HG02798 (cell line): ENCODE data around the gene TAS2R41.

Experiments
- ATAC-seq: cut with Tn5 transposase; IDR thresholded peaks from one replicate; pipeline ENCODE4 v1.9.1; 2021; ENCODE audit warnings: mild to moderate bottlenecking; ENCODE audit not compliant: unreplicated experiment, poor library complexity

The TAS2R41 gene

DNA sequence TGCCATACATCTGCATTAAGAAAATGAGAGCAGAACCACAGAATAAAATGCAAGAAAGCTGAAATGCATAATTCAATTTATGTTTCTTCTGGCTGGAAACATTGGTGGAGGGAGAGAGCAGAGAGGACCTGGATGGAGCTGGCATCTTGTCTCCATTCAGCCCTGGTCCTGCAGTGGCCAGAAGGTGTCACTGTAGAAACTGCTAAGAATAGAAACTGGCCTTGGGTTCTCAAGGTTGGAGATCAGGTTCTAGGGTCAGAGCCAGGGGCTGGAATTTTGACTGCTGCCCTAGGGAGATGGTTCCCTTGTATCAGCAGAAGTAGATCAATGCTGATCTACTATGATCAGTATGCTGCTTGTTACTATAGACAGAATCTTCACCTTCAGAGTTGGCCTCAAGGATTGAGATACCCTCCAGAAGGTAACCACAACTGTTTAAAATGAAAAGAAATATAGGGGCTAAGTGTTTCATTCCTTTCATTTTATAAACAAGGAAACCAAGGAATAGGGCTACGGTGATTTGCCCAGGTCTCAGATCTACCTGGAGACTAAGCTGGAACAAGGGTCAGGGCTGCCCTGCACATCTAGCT, 13.1 kb downstream of the TAS2R41 start:
- no peak for ATAC-seq

DNA sequence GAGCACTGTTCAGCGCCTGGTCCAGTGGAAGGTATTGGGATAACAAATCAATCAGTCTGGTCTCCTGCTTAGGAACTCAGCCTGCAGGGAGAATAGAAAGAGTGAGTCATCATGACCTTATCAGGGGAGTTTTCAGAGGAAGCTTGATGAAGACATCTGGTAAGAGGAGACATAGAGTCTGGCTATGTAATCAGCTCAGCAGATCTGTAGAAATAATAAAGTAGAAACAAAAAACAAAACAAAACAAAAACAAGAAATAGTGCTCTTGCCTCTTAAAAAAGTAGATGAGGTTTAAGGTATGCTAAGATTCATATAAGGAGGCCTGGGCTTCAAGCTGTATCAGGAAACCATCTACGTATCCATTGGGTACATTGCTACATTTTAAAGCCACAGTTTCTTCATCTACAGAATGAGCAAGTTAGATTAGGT, 14.4 kb downstream of the TAS2R41 start:
- ATAC-seq = no peak

DNA sequence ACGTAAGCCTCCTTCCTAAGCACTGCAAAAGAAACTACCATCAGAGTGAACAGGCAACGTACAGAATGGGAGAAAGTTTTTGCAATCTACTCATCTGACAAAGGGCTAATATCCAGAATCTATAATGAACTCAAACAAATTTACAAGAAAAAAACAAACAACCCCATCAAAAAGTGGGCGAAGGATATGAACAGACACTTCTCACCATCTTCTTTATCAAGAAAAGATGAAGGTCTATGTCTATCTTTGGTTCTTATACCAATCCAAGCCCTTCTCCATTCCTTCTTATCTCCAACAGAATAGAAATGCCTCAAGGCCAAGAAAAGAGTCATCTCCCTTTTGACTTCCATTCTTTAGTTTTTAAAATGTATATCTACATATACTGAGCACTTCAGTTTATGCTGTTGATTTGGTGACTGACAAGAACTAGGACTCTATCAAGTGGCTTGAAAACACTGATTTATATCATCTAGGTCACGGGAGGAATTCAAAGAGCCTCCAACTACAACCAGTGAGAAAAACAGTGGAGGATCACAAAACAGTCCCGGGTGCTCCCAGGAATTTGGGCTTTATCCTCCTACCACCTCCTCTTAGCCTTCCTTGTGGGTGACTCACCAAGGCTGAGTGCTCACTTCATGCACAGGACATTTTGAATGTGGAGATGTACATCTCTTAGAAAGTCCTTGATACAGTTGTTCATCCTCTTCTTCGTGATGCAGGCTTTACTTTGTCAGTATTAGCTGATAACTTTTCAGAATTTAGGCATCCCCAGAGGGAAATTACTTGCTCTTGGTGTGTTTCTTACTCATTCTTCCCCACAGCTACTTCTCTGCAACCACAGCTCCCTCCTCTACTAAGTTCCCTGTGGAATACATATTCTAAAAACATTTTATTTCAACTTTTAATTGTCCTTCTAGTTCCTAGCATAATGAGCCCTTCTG, 15.4 kb downstream of the TAS2R41 start:
- no peak for ATAC-seq

DNA sequence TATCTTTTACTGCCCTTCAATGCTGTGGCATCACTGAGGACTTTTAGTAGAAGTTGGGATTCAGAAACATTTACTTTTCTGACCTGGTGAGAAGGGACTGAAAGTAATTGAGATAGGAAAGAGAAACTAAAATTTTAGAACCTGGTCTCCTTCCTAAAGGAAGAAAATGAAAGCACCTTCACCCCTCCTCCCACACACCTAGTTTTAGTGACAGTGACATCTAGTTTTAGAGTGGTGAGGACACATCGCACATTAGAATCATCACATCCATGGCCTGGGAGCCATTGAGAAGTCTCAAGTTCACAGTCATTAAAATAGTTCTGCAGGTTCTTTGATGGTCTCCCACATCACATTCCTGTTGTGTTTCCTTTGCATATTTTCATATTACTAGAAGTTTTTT, 16.1 kb downstream of the TAS2R41 start:
- no peak for ATAC-seq

DNA sequence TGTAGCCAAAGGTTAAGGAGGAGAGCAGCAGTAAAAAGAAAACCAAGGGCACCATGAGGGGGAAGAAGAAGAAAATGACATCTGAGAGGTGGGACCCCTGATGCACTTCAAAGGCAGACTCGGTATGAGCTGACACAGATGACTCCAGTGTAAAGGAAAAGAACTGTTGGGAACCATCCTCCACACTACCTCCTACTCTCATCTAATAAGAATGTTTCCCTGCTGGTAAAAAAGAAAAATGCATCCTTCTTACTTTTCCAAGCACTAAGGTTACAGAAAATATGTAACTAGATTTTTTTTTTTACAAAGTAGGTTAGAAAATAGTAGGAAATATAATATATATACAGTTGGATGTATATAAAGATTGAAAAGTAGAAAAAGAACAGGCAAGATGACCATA, 16.9 kb downstream of the TAS2R41 start:
- no peak for ATAC-seq

DNA sequence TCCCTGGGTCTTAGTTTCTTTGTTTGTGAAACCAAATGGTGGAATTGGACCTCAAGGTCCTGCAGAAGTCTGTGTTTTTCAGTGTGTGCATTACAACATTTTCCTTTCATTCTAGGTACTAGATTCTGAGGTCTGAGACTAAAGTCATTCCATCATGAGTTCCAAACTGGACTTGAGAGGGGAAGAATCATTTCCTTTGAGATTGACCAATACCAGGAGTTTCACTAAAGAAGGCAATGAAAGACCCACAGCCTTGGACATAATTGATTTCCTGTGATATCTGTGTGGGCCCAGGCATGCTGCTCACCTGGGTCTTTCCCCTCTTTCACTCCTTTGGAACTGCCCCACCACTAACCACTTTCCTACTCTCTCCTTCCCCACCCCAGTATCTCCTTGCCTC, 18.2 kb downstream of the TAS2R41 start:
- ATAC-seq = no peak

DNA sequence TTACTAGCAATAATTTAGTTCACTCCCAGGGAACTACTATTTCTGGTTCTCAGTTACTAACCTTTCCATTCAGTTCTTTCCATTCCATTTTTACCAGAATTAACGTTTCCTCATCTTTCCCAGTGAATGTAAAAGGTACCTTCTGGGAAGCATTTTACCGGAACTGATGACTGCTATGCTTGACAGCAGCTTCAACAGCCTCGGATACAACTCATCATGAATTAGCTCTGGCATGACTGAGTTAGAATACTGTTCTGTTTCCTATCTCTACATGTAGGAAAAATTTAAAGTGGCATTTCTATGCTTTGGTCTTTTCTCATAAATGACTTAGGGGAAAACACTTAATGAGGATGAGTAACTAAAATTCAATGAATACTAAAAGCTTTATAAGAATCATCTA, 18.6 kb downstream of the TAS2R41 start:
- ATAC-seq = no peak

DNA sequence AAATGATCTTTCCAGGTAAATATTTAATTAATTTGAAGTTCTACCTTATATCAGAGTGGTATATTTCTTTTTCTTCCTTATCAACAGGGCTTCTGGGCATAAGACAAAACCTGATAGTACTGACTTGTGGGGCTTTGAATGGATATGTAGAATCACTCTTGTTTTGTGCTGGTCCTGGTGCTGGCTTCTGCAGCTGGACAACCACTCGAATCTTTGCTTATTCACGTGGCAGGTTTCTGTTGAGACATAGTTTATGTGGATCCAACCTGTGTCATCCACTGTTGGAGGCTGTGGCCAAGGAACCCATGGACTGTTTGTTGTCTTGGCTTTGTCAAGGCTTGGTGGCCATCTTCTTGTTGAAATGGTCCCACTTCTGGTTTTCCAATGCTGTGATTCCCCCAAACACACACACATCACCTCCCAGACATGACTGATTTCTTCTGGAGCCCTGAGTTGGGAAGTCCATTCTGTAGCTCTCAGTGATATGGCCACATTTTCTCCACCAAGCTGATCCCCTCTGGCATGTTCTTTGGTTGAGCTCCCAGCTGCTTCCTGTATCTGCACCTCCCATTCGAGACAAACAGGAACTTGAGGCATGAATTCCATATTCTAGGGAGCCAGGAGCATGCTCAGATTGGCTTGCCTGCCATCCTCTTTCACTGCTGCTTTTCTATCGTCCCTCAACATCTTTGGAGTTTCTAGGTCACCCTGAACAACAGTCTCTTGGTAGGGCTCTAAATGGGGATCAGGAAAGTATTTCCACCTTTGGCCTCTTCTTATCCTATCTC, 19.5 kb downstream of the TAS2R41 start:
- ATAC-seq = no peak

DNA sequence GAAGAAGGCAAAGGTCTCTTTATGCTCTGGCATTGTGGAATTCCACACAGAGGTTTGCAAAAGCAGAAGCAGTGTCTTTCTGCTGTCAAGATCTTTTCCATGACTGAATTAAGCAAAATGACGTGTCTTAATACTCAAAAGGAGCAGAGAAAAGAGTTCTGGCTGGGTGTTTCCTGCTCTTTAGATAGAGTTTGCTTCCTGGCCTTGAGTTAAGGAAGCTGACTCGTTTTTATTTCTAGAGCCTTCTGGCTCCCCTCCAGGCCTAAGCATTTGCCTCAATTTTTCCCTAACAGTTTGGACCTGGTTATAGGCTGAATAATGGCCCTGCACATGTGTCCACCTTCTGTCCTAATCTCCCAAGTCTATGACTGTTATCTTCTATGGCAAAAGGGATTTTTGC, 21.6 kb downstream of the TAS2R41 start:
- no peak for ATAC-seq

DNA sequence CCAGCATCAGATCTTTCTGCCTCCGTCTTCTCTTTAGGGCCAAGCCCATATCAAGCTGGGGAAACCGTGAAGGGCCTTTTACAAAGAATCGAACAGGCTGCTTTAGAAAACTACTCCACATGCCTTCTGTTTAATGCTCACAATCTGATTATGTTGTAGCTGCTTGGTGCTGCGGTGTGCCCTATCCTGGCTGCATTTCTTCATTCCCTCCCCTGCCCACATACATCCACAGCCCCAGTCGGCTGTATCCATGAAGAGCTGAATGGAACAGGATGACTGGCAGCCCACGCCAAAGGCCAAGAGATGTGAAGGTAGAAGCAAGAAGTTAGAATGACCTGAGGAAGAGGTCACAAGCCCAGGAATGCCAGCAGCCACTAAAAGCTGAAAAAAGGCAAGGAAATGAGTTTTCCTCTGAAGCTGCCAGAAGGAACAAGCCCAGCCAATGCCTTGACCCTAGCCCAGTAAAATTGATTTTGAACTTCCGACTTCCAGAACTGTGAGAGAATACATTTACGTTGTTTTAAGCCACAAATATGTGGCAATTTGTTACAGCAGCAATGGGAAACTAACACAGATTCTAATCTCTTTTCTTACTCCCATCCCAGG, 22.2 kb downstream of the TAS2R41 start:
- ATAC-seq = no peak

DNA sequence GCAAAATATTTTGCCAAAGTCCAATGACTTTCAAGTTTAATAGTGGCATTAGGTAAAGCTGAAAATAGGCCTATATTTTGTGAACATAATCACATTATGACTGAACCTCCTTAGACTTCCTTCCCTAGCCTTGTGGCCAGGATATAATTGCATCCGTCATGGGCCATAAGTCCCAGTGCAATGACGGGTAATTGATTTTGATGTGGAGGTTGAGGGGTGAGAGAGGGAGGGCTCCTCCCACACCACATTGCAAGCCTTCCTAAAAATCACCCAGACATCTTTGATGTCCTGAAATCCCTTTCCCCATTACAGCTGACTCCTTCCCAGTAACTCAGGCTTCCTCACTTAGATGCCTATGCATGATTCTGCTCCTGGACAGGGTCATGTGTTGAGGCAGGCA, 25.6 kb downstream of the TAS2R41 start:
- ATAC-seq = no peak

DNA sequence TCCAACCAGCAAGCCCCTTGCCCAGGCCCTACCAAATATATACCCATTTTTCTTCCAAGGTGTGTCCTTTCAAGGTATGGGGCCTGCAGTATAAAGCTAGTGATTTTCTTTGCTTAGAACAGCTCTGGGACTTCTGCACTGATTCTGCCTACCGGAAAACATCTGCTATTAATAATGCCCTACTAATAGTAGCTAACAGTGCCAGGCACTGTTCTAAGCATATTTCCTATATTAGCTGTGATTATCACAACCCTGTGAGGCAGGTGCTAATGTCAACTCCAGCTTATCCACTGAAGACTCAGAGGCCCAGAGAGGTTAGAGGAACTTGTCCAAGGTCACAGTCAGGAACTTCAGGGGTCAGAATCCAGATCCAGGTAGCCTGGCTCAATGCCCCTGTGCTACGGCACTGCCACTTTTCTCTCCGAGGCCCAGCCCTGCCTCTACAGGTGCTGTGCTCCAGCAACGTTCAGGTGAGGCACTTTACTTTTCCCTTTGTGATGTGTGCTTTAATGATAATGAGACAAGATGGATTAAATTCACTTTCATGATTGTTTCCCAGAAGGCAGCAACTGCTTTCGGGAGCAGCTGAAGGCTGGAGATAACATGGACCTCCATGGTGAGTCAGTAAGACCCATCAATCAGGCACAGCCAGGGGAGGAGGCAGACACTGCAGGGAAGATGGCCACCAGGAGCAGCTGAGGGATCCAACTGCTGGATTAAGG, 26.7 kb downstream of the TAS2R41 start:
- ATAC-seq = no peak

DNA sequence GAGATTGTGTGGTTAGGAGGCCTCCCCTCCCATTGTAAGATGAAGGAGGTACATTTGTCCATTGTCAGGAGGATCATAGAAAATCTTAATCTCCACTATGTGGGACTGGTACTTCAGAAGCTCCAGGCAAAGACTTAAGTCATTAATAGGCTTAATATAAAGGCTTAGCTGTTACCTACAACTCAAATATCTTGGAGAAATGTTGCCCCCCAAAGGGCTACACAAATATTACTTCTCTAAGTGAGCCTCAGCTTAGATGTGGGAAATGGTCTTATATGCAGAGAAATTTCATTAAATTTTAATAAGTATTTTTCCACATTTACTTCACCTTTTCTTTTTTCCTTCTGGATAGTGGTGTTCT, 27.2 kb downstream of the TAS2R41 start:
- no peak for ATAC-seq

DNA sequence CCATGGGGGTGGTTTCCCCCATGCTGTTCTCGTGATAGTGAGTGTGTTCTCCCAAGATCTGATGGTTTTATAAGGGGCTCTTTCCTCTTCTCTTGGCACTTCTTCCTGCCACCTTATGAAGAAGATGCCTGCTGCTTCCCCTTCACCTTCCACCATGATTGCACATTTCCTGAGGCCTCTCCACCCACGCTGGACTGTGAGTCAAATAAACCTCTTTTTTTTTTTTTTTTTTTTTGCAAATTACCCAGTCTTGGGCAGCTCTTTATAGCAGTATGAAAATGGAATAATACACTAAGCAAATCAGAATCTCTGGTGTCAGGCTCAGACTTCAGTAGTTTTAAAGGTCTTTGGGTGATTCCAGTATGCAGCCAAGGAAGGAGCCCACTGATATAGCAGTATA, 28.2 kb downstream of the TAS2R41 start:
- ATAC-seq = no peak

DNA sequence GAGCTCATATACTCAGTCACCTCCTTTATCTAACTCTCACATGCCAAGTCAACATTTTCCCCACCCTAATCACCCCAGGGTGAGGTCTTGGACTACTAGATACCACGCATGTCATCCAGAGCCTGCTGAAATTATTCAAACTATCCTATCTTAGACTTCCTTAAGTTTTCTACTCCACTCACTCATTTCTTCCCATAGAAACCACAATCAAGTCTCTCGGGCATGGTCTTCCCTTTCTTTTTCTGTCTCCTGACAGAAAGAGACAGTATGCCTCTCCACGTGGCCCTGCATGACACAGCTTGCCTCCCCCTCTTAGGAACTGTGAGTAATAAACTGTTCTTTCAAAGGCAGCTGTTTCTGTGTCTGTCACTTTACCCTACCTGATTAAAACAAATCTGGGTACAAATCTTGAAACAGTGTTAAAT, 29.4 kb downstream of the TAS2R41 start:
- ATAC-seq = no peak

DNA sequence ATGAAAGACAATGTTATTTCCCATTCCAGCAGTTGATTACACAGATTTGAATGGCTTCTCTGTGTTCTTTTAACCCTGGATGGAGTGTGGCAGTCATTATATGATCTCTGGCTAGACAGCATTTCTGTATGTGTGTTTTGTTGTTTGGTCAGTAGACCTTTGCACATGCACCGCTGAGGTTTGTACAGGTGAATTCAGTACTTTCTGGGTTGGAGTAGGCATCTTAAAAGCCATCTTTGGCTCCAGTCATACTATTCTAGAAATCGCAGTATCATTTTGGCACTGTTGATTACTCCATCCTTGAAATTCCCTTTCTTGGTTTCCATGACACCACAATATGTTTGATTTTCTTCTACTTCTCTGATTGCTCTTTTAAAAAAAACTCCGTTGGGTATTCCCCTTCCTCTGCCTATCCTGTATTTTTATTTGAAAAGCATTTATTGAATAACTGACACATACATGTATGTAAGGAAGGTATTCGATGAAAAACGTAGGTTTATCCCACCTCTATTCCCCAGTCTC, 29.9 kb downstream of the TAS2R41 start:
- no peak for ATAC-seq

DNA sequence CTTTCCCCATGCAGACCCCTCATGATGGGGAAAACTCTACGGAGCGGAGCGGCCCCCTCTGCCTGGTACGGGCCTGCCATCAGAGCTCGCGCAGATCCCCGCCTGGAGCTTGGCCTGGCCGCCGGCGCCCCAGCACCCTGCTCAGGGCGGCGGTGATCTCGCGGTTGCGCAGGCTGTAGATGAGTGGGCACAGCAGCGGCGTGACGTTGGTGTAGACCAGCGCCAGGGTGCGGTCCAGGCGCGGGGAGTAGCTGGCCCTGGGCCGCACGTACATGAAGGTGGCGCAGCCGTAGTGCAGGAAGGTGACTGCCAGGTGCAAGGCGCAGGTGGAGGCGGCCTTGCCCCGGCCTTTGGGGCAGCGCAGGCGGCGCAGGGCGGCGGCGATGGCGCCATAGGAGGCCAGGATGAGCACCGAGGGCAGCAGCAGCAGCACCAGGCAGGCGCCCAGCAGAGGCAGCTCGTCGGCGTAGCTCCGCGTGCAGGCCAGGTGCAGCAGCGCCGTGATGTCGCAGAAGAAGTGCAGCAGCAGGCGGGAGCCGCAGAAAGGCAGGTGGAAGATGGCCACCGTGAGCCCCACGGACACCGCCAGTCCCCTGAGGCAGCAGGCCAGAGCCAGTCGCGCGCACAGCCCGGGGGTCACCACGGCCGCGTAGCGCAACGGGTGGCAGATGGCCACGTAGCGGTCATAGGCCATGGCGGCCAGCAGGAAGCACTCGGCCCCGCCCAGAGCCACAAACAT, 33.4 kb downstream of the TAS2R41 start:
- ATAC-seq = no peak

DNA sequence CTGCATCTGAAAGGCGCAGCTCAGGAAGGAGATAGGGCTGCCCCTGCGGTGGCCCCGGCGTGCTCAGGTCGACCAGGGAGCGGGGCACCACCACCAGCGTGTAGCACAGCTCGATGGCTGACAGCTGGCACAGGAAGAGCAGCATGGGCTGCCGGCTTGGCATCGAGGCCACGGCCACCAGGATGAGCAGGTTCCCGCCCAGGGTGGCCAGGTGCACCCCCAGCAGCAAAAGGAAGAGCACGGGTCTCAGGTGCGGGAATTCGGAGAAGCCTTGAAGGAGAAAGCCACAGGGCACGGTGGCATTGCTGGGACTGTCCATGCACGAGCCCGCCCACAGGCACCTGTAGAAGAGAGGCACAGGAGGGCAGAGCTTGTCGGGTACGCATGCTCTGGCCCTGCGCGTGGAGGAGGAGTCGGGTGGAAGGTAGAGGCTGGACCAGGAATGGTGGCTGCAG, 33.9 kb downstream of the TAS2R41 start:
- no peak for ATAC-seq
